HCT116 (cell line): ENCODE measurements around the gene LSS. TPM values are rescaled to one million over a fixed set of nuclear protein-coding genes. Genes with fewer than 3 reads are reported as not detected.

ENCODE experiments used
- ATAC-seq: fragments of 200-7000 bp; cut with Tn5 transposase; 2 replicates; pipeline ENCODE4 v1.9.1; 2020; ENCODE audit warnings: mild to moderate bottlenecking, moderate library complexity
- BruUV-seq: library from RNA; stranded (reverse); fragments of 400-500 nt; replicated peaks from 2 replicates; lab custom pipeline; 2021; lab: Mats Ljungman, UMichigan
- CTCF ChIA-PET: fragments of 300-600 bp; sonication (Branson Sonifier 250); formaldehyde crosslinking; loops from one replicate; lab custom pipeline; 2021; ENCODE audit warnings: antibody characterized with exemption; lab: Charles Lee
- POLR2A ChIA-PET: fragments of 300-600, 350-600 bp; sonication (Branson Sonifier 250); formaldehyde crosslinking; loops from one replicate; lab custom pipeline; 2021; ENCODE audit warnings: antibody characterized with exemption; lab: Charles Lee
- RAD21 ChIA-PET, 2 experiments: fragments of 300-600 bp; sonication (Branson Sonifier 250); formaldehyde crosslinking; loops; one replicate each; lab custom pipeline; 2023; ENCODE audit warnings: low total read pairs in 2 of 2; ENCODE audit not compliant: uncharacterized antibody in 2 of 2, unreplicated experiment in 2 of 2, low non-redundant PET in 1 of 2; lab: Charles Lee
- DNase-seq: peaks from one replicate; pipeline ENCODE4 v3.0.0-alpha.2; 2010; ENCODE audit warnings: low read depth, low spot score
- H2AFZ ChIP-seq: fragments of 200-600 bp; shearing (Covaris generic), sonication (generic); 2 replicates; pipeline ENCODE4 v1.6.1; 2017; ENCODE audit warnings: low read depth, mixed run types, mixed read lengths, antibody characterized with exemption, low read length; ENCODE audit not compliant: poor library complexity, severe bottlenecking
- H3K27ac ChIP-seq: 2 replicates; pipeline ENCODE4 v1.5.1; 2012; ENCODE audit warnings: low read depth, low read length
- H3K27me3 ChIP-seq: fragments of 200-600 bp; sonication (generic); 2 replicates; pipeline ENCODE4 v1.6.1; 2016; ENCODE audit warnings: mixed run types, low read length, mixed read lengths; ENCODE audit not compliant: insufficient read depth
- H3K36me3 ChIP-seq, 2 experiments: fragments of 200-500 bp in 1 of 2; fragments of 200-600 bp in 1 of 2; sonication (Bioruptor generic) in 1 of 2; sonication (generic) in 1 of 2; 2 replicates each; pipeline versions ENCODE4 v1.5.1 to v1.6.1; 2014 to 2016; ENCODE audit warnings: low read length in 2 of 2, inconsistent platforms in 1 of 2, mixed read lengths in 1 of 2, mixed run types in 1 of 2; ENCODE audit not compliant: insufficient read depth in 2 of 2, control insufficient read depth in 1 of 2
- H3K4me1 ChIP-seq, 2 experiments: fragments of 200-600 bp in 1 of 2; sonication (generic) in 1 of 2; 2 replicates each; pipeline versions ENCODE4 v1.5.1 to v1.6.1; 2012 to 2017; ENCODE audit warnings: low read length in 2 of 2, inconsistent platforms in 1 of 2, mild to moderate bottlenecking in 1 of 2, mixed read lengths in 1 of 2, mixed run types in 1 of 2, moderate library complexity in 1 of 2; ENCODE audit not compliant: insufficient read depth in 2 of 2, control insufficient read depth in 1 of 2
- H3K4me2 ChIP-seq: fragments of 200-600 bp; sonication (generic); 2 replicates; pipeline ENCODE4 v1.6.1; 2017; ENCODE audit warnings: mixed run types, low read length, mixed read lengths
- H3K4me3 ChIP-seq, 2 experiments: fragments of 200-600 bp in 1 of 2; sonication (generic) in 1 of 2; replicated peaks in 1 of 2; 2 replicates each; pipeline ENCODE4 v1.5.1; 2011 to 2016; ENCODE audit warnings: low read length in 2 of 2, control low read depth in 1 of 2, low read depth in 1 of 2, mild to moderate bottlenecking in 1 of 2, mixed read lengths in 1 of 2, mixed run types in 1 of 2
- H3K79me2 ChIP-seq: fragments of 200-600 bp; sonication (generic); 2 replicates; pipeline ENCODE4 v1.6.1; 2017; ENCODE audit warnings: mild to moderate bottlenecking, mixed run types, low read length, moderate library complexity, mixed read lengths; ENCODE audit not compliant: insufficient read depth
- H3K9ac ChIP-seq: fragments of 200-600 bp; sonication (generic); 2 replicates; pipeline ENCODE4 v1.6.1; 2016; ENCODE audit warnings: low read length, mixed read lengths
- H3K9me2 ChIP-seq: fragments of 200-600 bp; sonication (generic), shearing (Covaris generic); 2 replicates; pipeline ENCODE4 v1.6.1; 2017; ENCODE audit warnings: mixed run types, mild to moderate bottlenecking, moderate library complexity; ENCODE audit not compliant: insufficient read depth
- H3K9me3 ChIP-seq, 2 experiments: fragments of 200-500 bp in 1 of 2; fragments of 200-600 bp in 1 of 2; sonication (Bioruptor generic) in 1 of 2; sonication (generic) in 1 of 2; 2 replicates each; pipeline ENCODE4 v1.6.1; 2014 to 2017; ENCODE audit warnings: low read length in 2 of 2, mixed read lengths in 2 of 2, inconsistent platforms in 1 of 2, low read depth in 1 of 2, mild to moderate bottlenecking in 1 of 2, mixed run types in 1 of 2, moderate library complexity in 1 of 2; ENCODE audit not compliant: control insufficient read depth in 1 of 2, insufficient read depth in 1 of 2
- H4K20me1 ChIP-seq: fragments of 200-600 bp; sonication (generic), shearing (Covaris generic); 2 replicates; pipeline ENCODE4 v1.6.1; 2017; ENCODE audit warnings: mixed run types, mild to moderate bottlenecking, moderate library complexity; ENCODE audit not compliant: insufficient read depth
- ELF1 ChIP-seq: IDR thresholded peaks from 2 replicates; pipeline ENCODE4 v1.6.1; 2012; ENCODE audit warnings: low read depth, borderline replicate concordance
- EZH2 ChIP-seq: fragments of 200-600 bp; sonication (generic); IDR thresholded peaks from 2 replicates; pipeline ENCODE4 v1.6.1; 2017; ENCODE audit warnings: antibody characterized with exemption, mixed run types
- EZH2phosphoT487 ChIP-seq: fragments of 200-600 bp; IDR thresholded peaks from 2 replicates; pipeline ENCODE4 v1.6.1; 2018; ENCODE audit warnings: antibody characterized with exemption, borderline replicate concordance
- JUND ChIP-seq: IDR thresholded peaks from 2 replicates; pipeline ENCODE4 v1.6.1; 2012
- RAD21 ChIP-seq: IDR thresholded peaks from 2 replicates; pipeline ENCODE4 v1.6.1; 2012; ENCODE audit warnings: low read depth, mild to moderate bottlenecking
- REST ChIP-seq: IDR thresholded peaks from 2 replicates; pipeline ENCODE4 v1.6.1; 2012; ENCODE audit warnings: low read depth
- SP1 ChIP-seq: IDR thresholded peaks from 2 replicates; pipeline ENCODE4 v1.6.1; 2012; ENCODE audit warnings: low read depth
- SRF ChIP-seq: IDR thresholded peaks from 2 replicates; pipeline ENCODE4 v1.6.1; 2012; ENCODE audit warnings: low read depth
- ZFX ChIP-seq: fragments of 450-650 bp; IDR thresholded peaks from 2 replicates; pipeline ENCODE4 v1.6.1; 2017
- ZNF274 ChIP-seq: fragments of 200-500 bp; sonication (Bioruptor generic); IDR thresholded peaks from 2 replicates; pipeline ENCODE4 v1.6.1; 2014; ENCODE audit warnings: mild to moderate bottlenecking, low read depth, low read length, inconsistent platforms
- intact Hi-C: fragments of 100-400 bp; cut with micrococcal nuclease; formaldehyde crosslinking; loops from 2 replicates; pipeline ENCODE4 v1.10.0; 2022
- total RNA-seq: library from RNA; stranded (reverse); gene quantifications from one replicate; pipeline ENCODE4 v1.2.1, GENCODE V29; 2021; ENCODE audit not compliant: unreplicated experiment

The LSS gene
- total RNA-seq, 1 experiment from 2014 or later = 44.7 TPM

DNA sequence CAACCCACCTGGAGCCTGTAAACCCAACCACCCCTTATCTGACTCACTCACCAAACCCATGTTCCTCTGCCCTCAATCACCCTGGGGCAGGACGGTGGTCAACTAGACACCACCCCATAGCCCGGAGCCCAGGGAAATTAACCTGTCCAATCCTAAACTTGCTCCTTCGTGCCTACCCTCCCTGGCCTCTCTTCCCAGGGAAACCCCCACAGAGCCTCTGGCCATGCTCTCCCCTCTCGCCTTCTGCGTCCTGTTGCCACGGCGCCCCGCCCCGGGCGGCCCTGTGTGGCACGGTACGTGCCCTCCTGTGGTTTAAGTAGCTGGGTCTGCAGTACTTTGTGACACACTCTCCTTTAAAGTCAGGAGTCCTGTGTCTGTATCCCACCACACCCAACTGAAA lies 69.2 kb downstream of the LSS start:
- DNase-seq = no peak
- no TSS peak for BruUV-seq
- CTCF ChIA-PET = interaction anchor here (1.3 kb wide), 1 partner anchor 16 kb away, joined by 3 read pairs; no protein-coding TSS in a partner anchor

More for the DNA sequence above, 69.2 kb downstream of the LSS start:
- no peak overlapping the region for H3K4me3 ChIP-seq
- ChIA-PET RAD21 (no interaction called here), POLR2A (no interaction called here)
- intact Hi-C loops = no loop called here
- H3K27ac ChIP-seq = no peak overlapping the region
- no peak overlapping the region for H2AFZ ChIP-seq
- H3K79me2 ChIP-seq = no peaks in the 10 kb centered on the region
- no peaks in the 10 kb centered on the region for H4K20me1 ChIP-seq
- H3K4me1 ChIP-seq = no peaks in the 10 kb centered on the region
- no peaks in the 10 kb centered on the region for H3K9me2 ChIP-seq
- H3K27me3 ChIP-seq = no peaks in the 10 kb centered on the region
- H3K4me2 ChIP-seq = no peak overlapping the region
- TF ChIP-seq EZH2phosphoT487 = no peak
- TF ChIP-seq REST = no peak
- no peak for TF ChIP-seq ELF1
- TF ChIP-seq JUND = no peak
- no peak for TF ChIP-seq RAD21
- no peak for TF ChIP-seq ZNF274
- TF ChIP-seq SRF = no peak
- no peak for TF ChIP-seq SP1
- no peak for TF ChIP-seq EZH2
- TF ChIP-seq ZFX = no peak
- H3K9me3 ChIP-seq = no peaks in the 10 kb centered on the region
- no peaks in the 10 kb centered on the region for H3K36me3 ChIP-seq
- H3K9ac ChIP-seq = no peak overlapping the region
- ATAC-seq = no peak
